ENCODE measurements around the gene OPRL1.

Gene OPRL1

DNA sequence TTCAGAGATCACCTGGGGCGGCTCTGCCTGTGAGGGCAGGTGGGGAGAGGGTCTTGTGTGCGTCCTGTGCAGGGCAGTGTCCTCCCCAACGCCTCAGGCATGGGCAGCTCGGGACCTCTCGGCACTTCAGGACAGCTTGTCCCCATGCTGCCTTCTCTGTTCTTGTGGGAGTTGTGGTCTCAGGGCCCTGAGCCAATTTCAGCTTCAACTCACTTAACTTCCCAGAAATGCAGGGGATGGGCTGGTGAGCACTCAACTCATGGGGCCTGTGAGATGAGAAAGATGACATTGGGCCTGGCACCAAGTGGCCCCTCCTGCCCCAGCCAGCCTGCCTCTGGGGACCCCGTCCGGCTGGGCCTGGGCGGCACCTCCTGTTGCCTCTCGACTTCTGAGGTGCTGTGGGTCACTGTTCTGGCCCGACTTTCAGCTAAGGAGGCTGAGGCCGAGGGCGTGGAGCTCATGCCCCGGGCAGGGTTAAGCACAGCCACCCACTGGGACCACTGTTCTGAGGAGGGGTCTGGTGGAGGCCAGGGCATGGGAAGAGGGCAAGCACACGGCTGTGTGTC lies 7.3 kb upstream of the OPRL1 start:
- no peak for DNase-seq

DNA sequence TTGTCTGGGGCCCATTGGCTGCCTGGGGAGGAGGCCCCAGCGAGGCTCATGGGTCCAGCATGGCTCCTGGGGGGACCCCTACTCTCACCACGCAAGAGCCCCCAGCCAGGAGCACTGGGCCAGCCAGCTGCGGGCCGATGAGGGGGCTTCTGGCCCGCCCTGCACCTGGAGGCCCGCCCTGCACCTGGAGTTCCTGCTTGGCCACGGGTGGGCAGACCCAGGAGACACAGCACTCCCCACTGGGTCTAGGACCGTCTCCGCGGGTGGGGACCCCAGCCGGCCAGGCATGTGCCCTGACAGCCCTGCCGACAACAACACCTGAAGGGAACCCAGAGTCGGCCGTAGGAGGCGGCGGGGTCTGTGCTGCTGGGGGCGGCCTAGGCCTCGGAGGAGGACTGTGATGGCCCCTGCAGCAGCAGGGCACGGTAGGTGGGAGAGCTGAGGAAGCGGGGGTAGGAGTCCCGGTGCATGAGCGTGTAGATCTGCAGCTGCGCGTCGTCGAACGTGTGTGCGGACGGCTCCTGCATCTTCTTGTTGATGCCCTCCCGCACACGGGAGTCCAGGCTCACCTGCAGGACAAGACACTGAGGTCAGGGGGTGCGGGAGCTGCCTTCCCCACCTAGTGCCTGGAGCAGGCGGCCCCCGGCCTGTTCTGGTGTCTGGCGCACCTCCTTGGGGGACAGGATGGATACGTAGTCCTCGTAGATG lies 6.3 kb upstream of the OPRL1 start:
- DNase-seq: no peak

DNA sequence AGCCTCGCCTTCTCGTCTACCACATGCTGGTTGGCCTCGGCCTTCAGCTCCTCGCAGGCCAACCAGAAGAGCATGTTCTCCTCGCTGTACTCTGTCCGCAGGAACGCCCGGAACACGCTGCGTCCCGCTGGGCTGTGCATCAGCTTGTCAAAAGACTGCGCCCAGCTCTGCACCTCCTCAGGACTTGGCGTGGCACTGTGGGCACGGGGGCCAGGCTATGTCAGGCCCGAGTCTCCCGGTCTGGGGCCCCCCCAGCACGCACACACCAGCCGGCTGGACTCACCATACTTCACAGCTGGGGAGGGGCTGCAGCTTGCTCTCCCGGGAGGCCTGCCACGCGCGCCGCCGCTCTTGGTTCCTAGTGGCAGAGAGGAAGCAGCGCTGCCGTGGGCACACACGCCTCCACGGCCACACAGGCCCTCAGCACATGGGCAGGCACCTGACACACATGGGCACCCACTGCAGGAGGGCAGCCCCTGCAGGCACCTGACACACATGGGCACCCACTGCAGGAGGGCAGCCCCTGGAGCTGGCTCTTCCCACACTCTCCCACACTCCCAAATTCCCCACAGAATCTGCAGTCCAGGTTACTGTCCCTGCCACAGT lies 5.6 kb upstream of the OPRL1 start:
- DNase-seq: no peak

DNA sequence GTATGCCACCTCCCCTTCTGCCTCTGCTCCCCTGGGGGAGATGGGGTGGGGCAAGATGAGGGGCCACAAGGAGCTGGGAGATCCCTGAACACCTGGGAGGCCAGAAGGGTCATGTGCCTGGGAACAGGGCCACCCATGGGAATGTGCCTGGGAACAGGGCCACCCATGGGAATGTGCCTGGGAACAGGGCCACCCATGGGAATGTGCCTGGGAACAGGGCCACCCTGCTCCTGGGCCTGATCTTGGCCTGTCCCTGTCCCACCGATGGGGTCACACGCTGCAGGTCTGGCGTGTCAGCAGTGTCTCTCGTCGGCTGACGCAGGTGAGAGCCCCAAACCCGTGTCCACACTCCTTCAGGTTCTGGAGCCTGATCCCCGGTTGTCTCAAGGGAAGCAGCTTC lies 4.9 kb upstream of the OPRL1 start:
- no peak for DNase-seq

DNA sequence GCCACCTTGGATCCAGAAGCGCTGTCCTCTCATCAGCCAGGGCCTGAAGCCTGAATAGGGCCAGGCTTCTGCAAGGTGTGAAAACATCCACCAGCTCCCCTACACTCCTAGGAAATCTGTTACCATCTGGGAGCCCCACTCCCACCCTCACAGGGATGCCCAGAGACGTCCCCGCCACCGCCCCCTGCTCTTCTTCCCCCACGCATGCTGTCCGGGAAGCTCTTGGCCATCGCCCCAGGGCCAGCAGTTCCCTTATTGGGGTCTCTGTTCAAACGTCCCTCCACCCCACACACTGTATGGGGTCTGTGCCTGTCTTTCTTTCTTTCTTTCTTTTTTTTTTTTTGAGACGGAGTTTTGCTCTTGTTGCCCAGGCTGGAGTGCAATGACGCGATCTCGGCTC lies 4.3 kb upstream of the OPRL1 start:
- no peak for DNase-seq

DNA sequence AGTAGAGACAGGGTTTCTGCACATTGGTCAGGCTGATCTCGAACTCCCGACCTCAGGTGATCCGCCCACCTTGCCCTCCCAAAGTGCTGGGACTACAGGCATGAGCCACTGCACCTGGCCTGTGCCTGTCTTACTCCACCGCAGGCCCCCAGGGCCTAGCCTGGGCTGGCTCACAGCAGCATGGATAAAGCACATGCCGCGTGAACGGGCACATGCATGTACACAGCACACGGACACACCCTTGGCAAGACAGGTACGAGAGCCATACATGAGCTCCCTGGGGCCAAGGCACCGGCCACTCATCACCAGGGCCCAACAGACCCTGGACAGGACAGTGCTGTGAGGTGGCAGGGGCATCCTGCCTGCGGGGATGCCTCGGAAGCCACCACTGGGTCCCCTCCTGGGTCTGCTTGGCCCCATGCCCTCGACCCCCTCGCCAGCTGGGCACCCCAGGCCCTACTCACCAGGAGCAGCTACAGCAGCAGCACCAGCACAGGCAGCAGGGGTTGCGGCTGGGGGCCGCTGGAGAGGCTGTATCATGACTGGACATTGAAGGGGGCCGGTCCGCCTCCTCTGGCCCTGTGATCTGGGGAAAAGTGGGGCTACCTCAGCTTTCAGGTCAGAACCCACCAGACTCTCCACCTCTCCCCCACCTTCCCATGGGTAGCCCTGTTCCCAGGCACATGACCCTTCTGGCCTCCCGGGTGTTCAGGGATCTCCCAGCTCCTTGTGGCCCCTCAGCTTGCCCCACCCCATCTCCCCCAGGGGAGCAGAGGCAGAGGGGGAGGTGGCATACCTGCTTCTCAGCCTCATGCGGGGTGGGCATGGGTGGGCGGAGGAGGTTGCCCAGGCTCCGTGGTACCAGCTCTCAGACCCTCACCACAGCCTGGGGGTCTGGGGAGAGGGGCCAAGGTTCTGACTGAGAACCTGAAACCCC lies 3.6 kb upstream of the OPRL1 start:
- no peak for DNase-seq

DNA sequence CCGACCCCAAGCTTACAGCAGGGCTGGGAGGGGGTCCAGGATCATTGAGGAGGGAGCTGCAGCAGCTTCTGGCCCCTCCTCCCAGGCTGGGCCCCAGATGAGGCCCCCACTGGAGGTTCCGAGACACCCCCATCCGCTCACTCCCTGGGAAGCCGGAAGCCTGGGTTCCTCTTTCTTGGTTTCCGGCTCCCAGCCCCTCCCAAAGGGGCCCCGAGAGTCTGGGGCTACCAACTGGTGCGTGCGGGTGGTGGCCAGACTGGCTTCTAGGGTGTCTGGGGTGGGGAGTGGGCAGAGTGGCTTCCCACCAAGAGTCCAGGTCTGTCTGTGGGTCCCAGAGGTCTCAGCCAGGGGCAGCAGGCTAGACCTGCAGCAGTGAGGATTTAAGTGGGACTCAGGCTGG lies 2.8 kb upstream of the OPRL1 start:
- no peak for DNase-seq

DNA sequence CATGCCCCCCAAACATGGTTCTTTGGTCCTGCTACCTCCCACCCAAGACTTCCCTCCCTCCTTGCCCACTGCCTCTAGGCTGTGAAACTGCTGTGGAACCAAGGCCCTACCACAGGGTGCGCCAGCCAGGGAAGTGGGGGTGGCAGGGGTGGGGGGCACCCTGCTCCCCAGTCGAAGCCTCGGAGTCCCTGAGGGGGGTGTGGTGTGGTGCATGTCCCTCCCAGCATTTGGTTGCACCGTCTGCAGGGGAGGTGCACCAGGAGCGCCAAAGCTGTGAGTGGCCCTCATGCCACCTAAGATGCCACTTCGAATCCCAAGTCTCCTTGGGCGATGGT lies 2.4 kb upstream of the OPRL1 start:
- DNase-seq: no peak

DNA sequence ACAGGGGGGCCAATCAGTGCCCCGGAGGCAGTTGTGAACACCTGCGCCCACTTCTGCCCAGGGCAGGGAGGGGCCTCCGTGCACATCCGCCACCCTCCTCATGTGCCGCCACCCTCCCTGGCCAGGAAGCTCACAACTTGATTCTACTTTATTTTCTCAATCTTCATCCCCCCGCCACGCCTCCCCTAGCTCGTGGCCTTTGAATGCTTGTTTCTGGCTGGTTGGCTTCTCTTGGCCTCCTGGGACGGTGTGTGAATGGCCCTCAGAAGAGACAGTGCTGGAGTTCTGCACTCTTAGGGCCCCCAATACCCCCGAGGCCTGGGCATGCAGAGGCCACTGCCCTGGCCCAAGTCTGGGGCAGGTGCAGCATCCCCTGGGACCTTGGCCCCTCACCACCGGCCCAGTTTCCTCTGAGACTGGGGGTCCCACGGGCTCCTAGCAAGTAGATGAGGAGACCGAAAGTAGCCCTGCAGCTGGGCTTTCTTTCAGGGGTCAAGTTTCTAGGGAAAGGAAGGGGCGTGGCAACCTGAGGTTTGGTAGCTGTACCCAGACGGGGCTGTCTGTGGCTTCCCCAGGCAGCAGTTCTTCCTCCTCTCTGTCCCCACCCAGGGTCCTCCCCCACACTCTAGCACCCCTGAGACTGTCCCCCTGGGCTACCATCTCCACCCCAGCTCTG lies 1.9 kb upstream of the OPRL1 start:
- no peak for DNase-seq

DNA sequence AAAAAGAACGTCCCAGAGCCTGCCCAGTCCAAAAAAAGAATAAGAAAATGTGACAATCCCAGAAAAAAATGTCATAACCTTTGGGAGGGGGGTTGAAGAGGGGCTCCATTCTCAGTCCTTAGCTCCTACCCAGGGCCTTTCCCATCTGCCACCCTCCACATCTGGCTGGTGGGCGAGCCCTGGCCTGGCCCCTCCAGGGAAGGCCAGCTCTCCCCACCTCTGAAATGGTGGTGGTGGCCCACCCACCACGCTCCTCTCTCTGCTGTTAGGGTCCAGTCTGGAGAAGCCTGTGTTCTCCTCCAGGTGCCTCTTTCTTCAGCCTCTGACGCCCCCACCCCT lies 979 bp upstream of the OPRL1 start:
- DNase-seq: no peak

DNA sequence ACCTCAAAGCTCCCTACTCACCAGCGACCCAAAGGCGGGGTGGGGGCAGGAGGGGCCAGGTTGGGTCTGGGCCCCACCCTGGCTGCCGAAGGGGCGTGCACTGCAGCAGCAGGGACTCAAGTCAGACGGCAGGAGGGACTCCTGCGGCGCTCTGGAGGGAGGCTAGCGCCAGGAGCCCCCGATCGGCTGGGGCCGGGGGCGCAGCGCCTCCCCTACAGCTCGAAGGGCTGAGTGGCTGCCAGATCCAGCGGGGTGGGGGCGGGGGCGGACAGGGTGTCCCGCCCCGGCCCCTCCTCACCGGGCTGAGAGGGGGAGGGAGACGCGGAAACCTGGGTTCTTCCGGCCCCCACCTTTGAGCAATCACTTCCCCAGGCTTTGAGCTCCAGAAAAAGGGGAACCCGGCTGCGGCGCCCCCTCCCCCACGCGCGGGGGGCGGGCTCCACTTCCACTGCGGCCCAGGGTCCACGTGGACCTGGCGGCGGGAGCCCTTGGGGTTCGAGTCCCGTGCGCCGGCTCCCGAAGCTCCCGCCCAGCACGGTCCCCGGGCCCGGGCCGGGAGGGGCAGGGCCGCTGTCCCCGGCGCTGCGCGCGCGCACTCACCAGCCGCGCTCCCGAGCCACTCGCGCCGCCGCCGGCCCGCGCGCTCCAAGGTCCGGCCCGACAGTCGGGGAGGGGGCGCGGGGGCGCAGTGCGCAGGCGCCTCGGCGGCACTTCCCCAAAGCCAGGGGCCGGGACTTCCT lies 439 bp upstream of the OPRL1 start, which contains the start of gene RGS19:
TSS of gene RGS19 (minus strand) at position 246 of the 740 bp plus-strand sequence. CDS start 2,632 bp downstream, outside the sequence.
- peak in 1 of 2 experiments; percentile 75 for DNase-seq

DNA sequence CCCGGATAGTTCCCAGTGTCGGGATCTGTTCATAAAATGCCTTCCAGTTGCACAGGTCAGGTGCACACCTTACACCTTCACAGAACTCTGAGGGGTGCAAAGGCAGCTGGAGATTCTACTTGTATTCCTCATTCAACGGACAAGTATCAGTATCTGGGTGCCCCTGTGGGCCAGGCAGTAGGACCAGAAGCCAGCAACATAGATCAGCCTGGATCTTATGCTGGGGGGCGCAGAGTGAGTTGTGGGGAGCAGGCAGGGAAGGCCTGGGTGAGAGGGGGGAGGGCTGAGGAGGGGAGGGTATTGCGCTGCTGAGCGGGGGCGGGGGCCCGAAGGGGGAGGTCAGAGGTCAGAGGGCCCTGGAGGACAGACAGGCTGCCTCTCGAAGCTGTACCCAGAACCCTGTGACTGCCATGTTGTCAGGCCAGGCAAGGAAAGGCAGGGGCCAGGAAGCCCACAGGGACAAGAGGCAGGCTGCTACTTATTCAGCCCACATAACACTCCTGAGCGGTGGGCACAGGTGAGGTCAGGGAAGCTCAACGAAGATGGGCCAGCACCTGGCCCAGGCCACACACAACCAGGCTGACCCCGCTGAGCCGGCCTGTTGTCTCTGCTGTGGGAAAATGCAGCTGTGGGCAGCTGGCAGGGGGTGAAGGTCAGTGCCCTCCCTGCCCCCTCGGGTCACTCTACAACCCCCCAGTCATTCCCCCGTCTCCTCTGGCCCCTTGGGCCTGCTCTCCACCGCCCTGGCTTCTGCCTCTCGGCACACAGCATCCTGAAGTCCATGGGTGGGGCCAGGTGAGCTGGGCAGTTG lies 1.1 kb downstream of the OPRL1 start:
- DNase-seq: no peak

DNA sequence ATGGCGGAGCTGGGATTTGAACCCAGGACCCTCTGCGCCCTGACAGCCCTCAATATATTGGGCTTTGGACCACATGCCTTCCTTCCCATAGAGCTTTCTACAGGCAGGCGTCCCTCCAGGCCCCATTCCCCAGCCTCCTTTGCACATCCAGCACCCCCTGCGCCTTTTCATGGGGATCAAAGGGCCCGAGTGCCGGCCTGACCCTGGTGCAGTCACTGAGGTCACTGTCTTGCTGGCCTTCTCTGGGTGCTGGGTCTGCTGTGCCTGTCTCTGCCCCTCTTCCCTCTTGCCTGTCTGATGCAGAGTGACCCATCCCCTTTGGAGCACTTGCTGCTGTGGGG lies 1.7 kb downstream of the OPRL1 start:
- no peak for DNase-seq

DNA sequence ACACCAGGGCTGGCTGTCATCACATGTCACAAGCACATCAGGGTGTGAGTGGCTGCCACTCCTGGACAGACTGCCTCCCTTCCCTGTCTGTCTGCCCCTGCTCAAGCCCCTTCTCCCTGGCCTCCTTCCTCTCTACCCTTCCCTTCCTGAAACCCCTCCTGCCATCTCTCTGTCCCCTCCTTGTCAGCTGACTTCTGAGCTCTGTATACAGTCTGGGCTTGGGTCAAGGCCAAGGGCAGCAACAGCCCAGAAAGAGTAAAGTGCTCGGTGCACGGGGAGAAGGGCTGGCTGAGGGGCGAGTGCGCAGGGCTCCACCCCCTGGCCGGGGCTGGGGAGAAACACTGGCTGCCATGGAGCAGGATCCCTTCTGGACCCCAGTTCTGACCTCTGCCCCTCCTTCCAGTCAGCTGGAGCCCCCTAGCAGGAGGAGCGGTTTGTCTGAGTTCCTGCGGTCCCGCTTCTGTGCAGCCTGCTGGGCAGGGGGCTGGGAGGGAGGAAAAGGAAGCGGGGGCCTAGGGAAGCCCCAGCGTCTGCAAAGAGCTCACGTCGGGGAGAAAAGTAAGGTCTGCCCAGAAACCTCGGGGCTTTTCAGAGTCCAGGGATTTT lies 2.3 kb downstream of the OPRL1 start:
- no peak for DNase-seq

DNA sequence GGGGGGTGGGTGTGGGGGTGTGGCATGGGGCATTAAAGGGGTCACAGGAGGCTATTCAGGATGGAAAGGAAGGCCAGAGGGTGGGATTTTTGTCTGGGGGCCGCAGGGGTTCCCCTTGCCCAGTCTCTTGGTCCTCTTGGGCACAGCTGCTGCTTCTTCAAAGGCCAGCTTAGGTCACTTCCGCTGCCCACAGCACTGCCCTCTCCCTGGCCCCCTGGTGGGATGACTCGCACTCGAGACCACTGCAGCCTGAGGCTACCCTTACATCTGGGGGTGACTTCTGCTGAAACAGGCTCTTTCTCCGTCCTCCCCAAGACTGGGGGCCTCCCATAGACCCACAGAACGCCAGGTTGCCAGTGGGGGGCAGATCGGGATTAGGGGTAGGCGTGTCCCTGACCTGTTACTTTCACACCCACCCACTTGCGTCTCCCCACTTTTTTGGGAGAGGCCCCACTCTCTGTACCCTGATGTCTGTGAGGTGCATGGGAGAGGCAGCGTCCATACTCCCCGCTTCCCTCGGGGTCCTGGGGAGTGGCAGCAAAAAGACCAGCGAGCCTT lies 3.0 kb downstream of the OPRL1 start:
- DNase-seq: no peak

DNA sequence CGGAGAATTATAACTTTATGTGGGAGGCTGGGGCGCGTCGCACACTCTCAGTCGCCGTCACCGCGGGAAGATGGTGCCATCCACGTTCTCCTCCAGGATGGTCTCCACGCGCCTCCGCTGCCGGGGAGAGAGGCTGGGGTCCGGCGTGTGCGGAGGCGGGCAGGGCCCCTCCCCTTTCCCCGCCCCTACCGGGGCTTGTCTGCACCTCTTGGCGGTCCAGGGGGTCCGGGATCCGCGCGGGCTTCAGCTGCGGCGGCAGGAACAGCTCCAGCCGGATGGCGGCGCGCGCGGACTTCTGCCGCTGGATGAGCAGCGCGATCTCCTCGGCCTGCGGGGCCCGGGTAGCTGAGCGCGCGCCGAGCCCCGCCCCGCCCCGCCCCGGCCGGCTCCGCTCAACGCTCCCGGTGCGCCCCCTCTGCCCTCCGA lies 3.5 kb downstream of the OPRL1 start:
- peak; percentile 56 to 77 for DNase-seq

DNA sequence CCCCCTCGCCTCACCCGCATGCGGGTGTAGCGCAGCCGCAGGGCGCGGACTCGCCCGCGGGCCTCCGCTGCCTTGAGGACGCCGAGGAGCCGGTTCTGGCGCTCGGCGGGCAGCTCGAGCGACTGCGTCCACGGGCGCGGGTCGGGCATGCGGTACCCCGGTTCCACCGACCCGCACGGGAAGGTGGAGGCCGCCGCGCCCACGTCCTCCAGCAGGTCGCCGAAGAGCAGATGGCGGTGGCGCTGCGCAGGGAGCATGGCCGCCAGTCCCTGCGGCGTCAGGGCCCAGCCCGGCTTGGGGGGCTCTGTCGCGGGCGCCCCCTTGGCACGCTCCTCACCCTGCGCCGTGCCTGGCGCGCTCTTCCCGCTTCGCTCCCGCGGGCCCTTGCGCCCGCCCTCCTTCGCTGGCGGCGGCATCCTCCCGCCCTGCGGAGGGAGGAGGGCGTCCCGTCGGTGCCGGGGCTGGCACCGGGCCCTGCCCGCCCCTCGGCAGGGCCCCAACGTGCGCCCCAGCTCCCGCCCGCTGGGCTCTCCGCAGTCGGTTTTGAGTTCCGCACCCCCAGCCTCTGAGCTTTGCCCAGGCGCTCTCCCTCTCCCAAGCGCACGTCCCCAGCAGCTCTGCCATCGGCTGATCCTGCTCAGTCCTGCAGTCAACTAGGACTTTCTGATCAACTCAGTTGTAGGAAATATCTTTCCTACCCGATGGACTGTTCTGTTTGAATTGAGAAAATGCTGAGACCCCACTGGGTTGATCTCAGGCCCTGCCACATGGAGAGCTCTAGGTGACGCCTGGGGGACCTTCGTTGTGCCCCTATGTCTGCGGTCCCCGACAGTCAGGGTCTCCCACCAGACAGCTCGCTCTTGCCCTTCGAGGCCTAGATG lies 4.2 kb downstream of the OPRL1 start, which contains the start of gene LKAAEAR1:
TSS of gene LKAAEAR1 (minus strand) at position 595 of the 881 bp plus-strand sequence. CDS start at position 416, 179 bp downstream.
- peak in 1 of 2 experiments; percentile 46 for DNase-seq

DNA sequence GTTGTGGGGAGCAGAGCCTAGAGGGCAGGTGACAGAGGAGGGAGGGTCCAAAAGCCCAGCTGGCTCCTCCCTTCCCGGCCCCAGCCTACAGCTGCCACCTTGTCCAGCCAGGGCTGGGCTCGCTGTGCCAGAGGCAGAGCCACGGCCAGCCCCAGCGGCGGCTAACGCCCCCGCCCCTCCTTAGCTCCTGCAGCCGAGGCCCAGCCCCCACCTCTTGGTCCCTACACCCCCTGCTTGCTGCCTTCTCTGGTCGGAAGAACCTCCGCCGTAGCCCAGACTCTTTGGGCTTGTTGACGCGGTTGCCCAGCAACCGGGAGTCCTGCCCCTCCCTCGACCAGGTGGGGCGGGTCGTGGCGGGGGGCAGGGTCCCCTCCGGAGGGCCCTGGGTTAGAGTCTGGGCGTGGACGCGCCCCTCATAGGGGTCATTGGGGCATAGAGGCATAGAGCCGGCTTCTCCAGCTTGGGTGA lies 4.8 kb downstream of the OPRL1 start:
- DNase-seq: peak in 1 of 2 experiments; percentile 46

DNA sequence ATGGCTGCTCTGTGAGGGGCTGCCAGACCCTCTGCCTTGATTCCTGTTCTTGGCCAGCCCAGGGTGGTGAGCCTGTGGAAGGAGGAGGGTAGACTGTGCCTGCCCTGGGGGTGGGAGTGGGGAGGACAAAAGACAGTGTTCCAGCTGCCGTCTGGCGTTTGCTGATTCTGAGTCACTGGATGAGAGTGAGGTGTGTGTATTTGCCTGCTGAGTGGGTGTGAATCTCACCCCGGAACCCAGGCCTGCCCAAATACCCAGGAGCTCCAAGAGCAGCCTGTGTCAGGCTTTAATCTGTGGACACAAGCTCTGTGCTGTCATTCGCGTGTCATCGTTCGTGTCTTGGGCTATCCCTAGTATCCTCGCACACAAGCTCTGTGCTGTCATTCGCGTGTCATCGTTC lies 6.9 kb downstream of the OPRL1 start:
- no peak for DNase-seq
